Retinal pigment epithelial cell (primary cell): ENCODE measurements around the gene IDE.

Experiments used
- DNase-seq: peaks from one replicate; pipeline ENCODE4 v3.0.0-alpha.2; 2010; ENCODE audit warnings: low read depth
- H3K4me3 ChIP-seq: 2 replicates; pipeline ENCODE4 v1.5.1; 2011; ENCODE audit warnings: mild to moderate bottlenecking, low read length, control low read depth, moderate library complexity
- CTCF ChIP-seq: conservative IDR thresholded peaks from 2 replicates; pipeline ENCODE4 v1.5.1; 2011; ENCODE audit warnings: low read depth, low read length, control low read depth, inconsistent platforms

The IDE gene

GRCh38 chr10:92492748-92493240 lies 81.1 kb downstream of the IDE start:
- no peak for TF ChIP-seq CTCF
- no peak overlapping the region for H3K4me3 ChIP-seq
- no peak for DNase-seq

GRCh38 chr10:92490387-92490786 lies 83.5 kb downstream of the IDE start:
- TF ChIP-seq CTCF = no peak
- DNase-seq = peak; percentile 8
- H3K4me3 ChIP-seq = no peak overlapping the region

GRCh38 chr10:92486637-92487036 lies 87.3 kb downstream of the IDE start:
- no peak for DNase-seq
- no peak overlapping the region for H3K4me3 ChIP-seq
- no peak for TF ChIP-seq CTCF

- H3K4me3 ChIP-seq = no peak overlapping the region
- TF ChIP-seq CTCF = no peak
- no peak for DNase-seq
Measured at GRCh38 chr10:92483539-92483938, 90.4 kb downstream of the IDE start.

- no peak for TF ChIP-seq CTCF
- no peak overlapping the region for H3K4me3 ChIP-seq
- DNase-seq = no peak
Measured at GRCh38 chr10:92480413-92480812, 93.5 kb downstream of the IDE start.

- no peak for TF ChIP-seq CTCF
- no peak overlapping the region for H3K4me3 ChIP-seq
- DNase-seq = no peak
Measured at GRCh38 chr10:92479547-92479946, 94.3 kb downstream of the IDE start.

- no peak for TF ChIP-seq CTCF
- DNase-seq = no peak
- no peak overlapping the region for H3K4me3 ChIP-seq
Measured at GRCh38 chr10:92478536-92478935, 95.4 kb downstream of the IDE start.
